NCI-H460 (cell line): ENCODE data around the gene DGCR6L. TPM values are rescaled to one million over a fixed set of nuclear protein-coding genes. Genes with fewer than 3 reads are reported as not detected.
"Not testable (repeated sequence)": the region's sequence is repeated elsewhere in the genome, so short reads cannot be mapped to it uniquely, and the experiment has no call there.

ENCODE experiments used
- DNase-seq: peaks from one replicate; pipeline ENCODE4 v3.0.0-alpha.2; 2016; ENCODE audit warnings: low read depth; ENCODE audit errors: extremely low read depth
- total RNA-seq: library from RNA; depleted of rRNA; stranded (reverse); fragments of >200 nt; shearing (Covaris generic); gene quantifications from 2 replicates; pipeline ENCODE4 v1.2.3, GENCODE V29; 2014

Gene DGCR6L
- total RNA-seq, 1 experiment from 2014 or later, result 17.3 TPM

GRCh38 chr22:20278726-20279490 is 41.0 kb downstream of the DGCR6L start:
- DNase-seq, result not testable (repeated sequence)

- DNase-seq, result not testable (repeated sequence)
Measured at GRCh38 chr22:20277936-20278635, 41.8 kb downstream of the DGCR6L start.

GRCh38 chr22:20276468-20276867 is 43.4 kb downstream of the DGCR6L start:
- no peak for DNase-seq

- no peak for DNase-seq
Measured at GRCh38 chr22:20275836-20276235, 44.0 kb downstream of the DGCR6L start.

GRCh38 chr22:20275325-20275724 is 44.5 kb downstream of the DGCR6L start:
- DNase-seq, result not testable (repeated sequence)

GRCh38 chr22:20274374-20274773 is 45.5 kb downstream of the DGCR6L start:
- not testable (repeated sequence) for DNase-seq

- DNase-seq, result no peak
Measured at GRCh38 chr22:20273758-20274181, 46.1 kb downstream of the DGCR6L start.

- no peak for DNase-seq
Measured at GRCh38 chr22:20272700-20273099, 47.2 kb downstream of the DGCR6L start.

GRCh38 chr22:20272174-20272573 is 47.7 kb downstream of the DGCR6L start:
- DNase-seq, result no peak

- no peak for DNase-seq
Measured at GRCh38 chr22:20271114-20271994, 48.5 kb downstream of the DGCR6L start.

GRCh38 chr22:20270190-20271113 is 49.4 kb downstream of the DGCR6L start:
- not testable (repeated sequence) for DNase-seq

GRCh38 chr22:20269673-20270072 is 50.2 kb downstream of the DGCR6L start:
- DNase-seq, result not testable (repeated sequence)

- not testable (repeated sequence) for DNase-seq
Measured at GRCh38 chr22:20269201-20269600, 50.7 kb downstream of the DGCR6L start.

GRCh38 chr22:20268279-20269012 is 51.4 kb downstream of the DGCR6L start, which contains the start of gene RTN4R:
Gene RTN4R (minus strand): TSS chr22:20268318. CDS start chr22:20268092, 226 bp downstream.
- peak; percentile 30 for DNase-seq

- no peak for DNase-seq
Measured at GRCh38 chr22:20267441-20268278, 52.2 kb downstream of the DGCR6L start.

GRCh38 chr22:20266667-20267440 is 53.0 kb downstream of the DGCR6L start:
- not testable (repeated sequence) for DNase-seq
